Liver (tissue), 3 donors: ENCODE measurements around the gene RAD9B.

Experiments used
- EGR1 ChIP-seq, 2 donors: IDR thresholded peaks; 2 replicates each; pipeline ENCODE4 v1.6.1; 2016 to 2018; ENCODE audit warnings: antibody characterized with exemption in 2 of 2, low read depth in 2 of 2
- FOXA1 ChIP-seq: IDR thresholded peaks from 2 replicates; pipeline ENCODE4 v1.6.1; 2016; ENCODE audit warnings: antibody characterized with exemption
- HNF4A ChIP-seq, 2 donors: conservative IDR thresholded peaks; 2 replicates each; pipeline ENCODE4 v1.6.1; 2016; ENCODE audit warnings: antibody characterized with exemption in 2 of 2, mild to moderate bottlenecking in 2 of 2
- HNF4G ChIP-seq: IDR thresholded peaks from 2 replicates; pipeline ENCODE4 v1.6.1; 2016; ENCODE audit warnings: antibody characterized with exemption
- JUND ChIP-seq, 2 donors: IDR thresholded peaks; 2 replicates each; pipeline ENCODE4 v1.6.1; 2016; ENCODE audit warnings: antibody characterized with exemption in 2 of 2
- RAD21 ChIP-seq, 2 donors: IDR thresholded peaks; 2 replicates each; pipeline ENCODE4 v1.6.1; 2016; ENCODE audit warnings: antibody characterized with exemption in 2 of 2, mild to moderate bottlenecking in 2 of 2
- RXRA ChIP-seq, 2 donors: IDR thresholded peaks; 2 replicates each; pipeline ENCODE4 v1.6.1; 2017 to 2018; ENCODE audit warnings: antibody characterized with exemption in 2 of 2, mild to moderate bottlenecking in 1 of 2
- SP1 ChIP-seq: IDR thresholded peaks from 2 replicates; pipeline ENCODE4 v1.6.1; 2018; ENCODE audit warnings: antibody characterized with exemption, mild to moderate bottlenecking
- TAF1 ChIP-seq: conservative IDR thresholded peaks from 2 replicates; pipeline ENCODE4 v1.6.1; 2016; ENCODE audit warnings: antibody characterized with exemption, mild to moderate bottlenecking
- YY1 ChIP-seq: IDR thresholded peaks from 2 replicates; pipeline ENCODE4 v1.6.1; 2016; ENCODE audit warnings: antibody characterized with exemption, mild to moderate bottlenecking
- TF ChIP-seq, protein P1 (sequence below): fragments of 150-350 bp; IDR thresholded peaks from 2 replicates; pipeline ENCODE4 v1.5.1; 2017; ENCODE audit warnings: improper control_type of control experiment, low read depth, low read length; ENCODE audit not compliant: missing input control
- TF ChIP-seq, protein P2 (sequence below): IDR thresholded peaks from 2 replicates; pipeline ENCODE4 v1.6.1; 2016; ENCODE audit warnings: antibody characterized with exemption, mild to moderate bottlenecking
- TF ChIP-seq, protein P3 (sequence below): IDR thresholded peaks from 2 replicates; pipeline ENCODE4 v1.6.1; 2016; ENCODE audit warnings: antibody characterized with exemption
- TF ChIP-seq, protein P4 (sequence below): IDR thresholded peaks from 2 replicates; pipeline ENCODE4 v1.6.1; 2016; ENCODE audit warnings: antibody characterized with exemption
- donor health status: healthy.
- donor health status: healthy.

DNA sequence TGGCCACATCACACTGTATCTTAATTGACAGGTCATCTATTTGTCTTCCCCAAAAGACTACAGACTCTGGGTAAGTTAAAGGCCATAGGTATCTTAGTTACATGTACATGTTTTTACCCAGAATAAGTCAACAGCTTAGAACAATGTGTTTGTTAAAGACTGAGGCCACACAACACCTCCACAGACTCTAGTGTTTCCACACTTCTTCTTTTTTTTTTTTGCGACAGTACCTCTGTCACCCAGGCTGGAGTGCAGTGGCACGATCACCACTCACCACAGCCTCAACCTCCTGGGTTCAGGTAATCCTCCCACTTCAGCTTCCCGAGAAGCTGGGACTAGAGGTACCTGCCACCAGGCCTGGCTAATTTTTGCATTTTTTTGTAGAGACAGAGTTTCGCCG lies 35.3 kb upstream of the RAD9B start:
- TF ChIP-seq FOXA1 (no peak), JUND (IDR thresholded peaks at IDR 0.05) (no peak), RAD21 (IDR thresholded peaks at IDR 0.05) (no peak), EGR1 (IDR thresholded peaks at IDR 0.05; ENCODE audit: low read depth in 2 of 2) (no peak), YY1 (no peak), HNF4G (no peak), TAF1 (no peak), HNF4A (conservative IDR thresholded peaks at IDR 0.05) (no peak), SP1 (no peak), RXRA (IDR thresholded peaks at IDR 0.05) (no peak)
- TF ChIP-seq, protein P1, sequence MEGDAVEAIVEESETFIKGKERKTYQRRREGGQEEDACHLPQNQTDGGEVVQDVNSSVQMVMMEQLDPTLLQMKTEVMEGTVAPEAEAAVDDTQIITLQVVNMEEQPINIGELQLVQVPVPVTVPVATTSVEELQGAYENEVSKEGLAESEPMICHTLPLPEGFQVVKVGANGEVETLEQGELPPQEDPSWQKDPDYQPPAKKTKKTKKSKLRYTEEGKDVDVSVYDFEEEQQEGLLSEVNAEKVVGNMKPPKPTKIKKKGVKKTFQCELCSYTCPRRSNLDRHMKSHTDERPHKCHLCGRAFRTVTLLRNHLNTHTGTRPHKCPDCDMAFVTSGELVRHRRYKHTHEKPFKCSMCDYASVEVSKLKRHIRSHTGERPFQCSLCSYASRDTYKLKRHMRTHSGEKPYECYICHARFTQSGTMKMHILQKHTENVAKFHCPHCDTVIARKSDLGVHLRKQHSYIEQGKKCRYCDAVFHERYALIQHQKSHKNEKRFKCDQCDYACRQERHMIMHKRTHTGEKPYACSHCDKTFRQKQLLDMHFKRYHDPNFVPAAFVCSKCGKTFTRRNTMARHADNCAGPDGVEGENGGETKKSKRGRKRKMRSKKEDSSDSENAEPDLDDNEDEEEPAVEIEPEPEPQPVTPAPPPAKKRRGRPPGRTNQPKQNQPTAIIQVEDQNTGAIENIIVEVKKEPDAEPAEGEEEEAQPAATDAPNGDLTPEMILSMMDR = no peak
- TF ChIP-seq, protein P2, sequence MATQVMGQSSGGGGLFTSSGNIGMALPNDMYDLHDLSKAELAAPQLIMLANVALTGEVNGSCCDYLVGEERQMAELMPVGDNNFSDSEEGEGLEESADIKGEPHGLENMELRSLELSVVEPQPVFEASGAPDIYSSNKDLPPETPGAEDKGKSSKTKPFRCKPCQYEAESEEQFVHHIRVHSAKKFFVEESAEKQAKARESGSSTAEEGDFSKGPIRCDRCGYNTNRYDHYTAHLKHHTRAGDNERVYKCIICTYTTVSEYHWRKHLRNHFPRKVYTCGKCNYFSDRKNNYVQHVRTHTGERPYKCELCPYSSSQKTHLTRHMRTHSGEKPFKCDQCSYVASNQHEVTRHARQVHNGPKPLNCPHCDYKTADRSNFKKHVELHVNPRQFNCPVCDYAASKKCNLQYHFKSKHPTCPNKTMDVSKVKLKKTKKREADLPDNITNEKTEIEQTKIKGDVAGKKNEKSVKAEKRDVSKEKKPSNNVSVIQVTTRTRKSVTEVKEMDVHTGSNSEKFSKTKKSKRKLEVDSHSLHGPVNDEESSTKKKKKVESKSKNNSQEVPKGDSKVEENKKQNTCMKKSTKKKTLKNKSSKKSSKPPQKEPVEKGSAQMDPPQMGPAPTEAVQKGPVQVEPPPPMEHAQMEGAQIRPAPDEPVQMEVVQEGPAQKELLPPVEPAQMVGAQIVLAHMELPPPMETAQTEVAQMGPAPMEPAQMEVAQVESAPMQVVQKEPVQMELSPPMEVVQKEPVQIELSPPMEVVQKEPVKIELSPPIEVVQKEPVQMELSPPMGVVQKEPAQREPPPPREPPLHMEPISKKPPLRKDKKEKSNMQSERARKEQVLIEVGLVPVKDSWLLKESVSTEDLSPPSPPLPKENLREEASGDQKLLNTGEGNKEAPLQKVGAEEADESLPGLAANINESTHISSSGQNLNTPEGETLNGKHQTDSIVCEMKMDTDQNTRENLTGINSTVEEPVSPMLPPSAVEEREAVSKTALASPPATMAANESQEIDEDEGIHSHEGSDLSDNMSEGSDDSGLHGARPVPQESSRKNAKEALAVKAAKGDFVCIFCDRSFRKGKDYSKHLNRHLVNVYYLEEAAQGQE = no peak
- TF ChIP-seq, protein P3, sequence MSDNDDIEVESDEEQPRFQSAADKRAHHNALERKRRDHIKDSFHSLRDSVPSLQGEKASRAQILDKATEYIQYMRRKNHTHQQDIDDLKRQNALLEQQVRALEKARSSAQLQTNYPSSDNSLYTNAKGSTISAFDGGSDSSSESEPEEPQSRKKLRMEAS = no peak
- TF ChIP-seq, protein P4, sequence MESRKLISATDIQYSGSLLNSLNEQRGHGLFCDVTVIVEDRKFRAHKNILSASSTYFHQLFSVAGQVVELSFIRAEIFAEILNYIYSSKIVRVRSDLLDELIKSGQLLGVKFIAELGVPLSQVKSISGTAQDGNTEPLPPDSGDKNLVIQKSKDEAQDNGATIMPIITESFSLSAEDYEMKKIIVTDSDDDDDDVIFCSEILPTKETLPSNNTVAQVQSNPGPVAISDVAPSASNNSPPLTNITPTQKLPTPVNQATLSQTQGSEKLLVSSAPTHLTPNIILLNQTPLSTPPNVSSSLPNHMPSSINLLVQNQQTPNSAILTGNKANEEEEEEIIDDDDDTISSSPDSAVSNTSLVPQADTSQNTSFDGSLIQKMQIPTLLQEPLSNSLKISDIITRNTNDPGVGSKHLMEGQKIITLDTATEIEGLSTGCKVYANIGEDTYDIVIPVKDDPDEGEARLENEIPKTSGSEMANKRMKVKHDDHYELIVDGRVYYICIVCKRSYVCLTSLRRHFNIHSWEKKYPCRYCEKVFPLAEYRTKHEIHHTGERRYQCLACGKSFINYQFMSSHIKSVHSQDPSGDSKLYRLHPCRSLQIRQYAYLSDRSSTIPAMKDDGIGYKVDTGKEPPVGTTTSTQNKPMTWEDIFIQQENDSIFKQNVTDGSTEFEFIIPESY = no peak
